Measurements from ENCODE around the gene TLN1.

The TLN1 gene

DNA sequence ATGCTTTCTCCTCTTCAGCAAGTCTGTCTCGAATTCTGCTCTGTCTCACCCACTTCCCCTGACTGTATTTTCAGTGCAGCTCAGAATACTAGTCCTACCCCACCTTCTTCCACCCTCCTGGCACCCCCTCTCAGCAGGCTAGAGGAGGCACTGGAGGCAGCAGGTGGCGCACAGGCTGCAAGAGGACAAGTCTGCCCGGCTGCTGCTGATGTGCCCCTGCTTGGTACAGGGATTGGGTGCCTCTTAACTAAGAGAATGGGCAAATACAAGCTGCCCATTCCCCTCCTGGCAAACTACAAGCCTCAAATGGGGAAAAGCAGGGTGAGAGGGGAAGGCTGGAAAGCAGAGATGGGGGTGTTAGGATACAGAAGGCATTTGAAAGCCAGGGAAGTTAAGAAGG, 5.1 kb downstream of the TLN1 start:
- H3K4me1 ChIP-seq = peaks cover 10% of the 10 kb centered on the region
- H3K27me3 ChIP-seq (ENCODE audit: control insufficient read depth, insufficient read depth, low read length) = no peaks in the 10 kb centered on the region
- no peak overlapping the region for H3K9ac ChIP-seq
- TF ChIP-seq, protein P1, sequence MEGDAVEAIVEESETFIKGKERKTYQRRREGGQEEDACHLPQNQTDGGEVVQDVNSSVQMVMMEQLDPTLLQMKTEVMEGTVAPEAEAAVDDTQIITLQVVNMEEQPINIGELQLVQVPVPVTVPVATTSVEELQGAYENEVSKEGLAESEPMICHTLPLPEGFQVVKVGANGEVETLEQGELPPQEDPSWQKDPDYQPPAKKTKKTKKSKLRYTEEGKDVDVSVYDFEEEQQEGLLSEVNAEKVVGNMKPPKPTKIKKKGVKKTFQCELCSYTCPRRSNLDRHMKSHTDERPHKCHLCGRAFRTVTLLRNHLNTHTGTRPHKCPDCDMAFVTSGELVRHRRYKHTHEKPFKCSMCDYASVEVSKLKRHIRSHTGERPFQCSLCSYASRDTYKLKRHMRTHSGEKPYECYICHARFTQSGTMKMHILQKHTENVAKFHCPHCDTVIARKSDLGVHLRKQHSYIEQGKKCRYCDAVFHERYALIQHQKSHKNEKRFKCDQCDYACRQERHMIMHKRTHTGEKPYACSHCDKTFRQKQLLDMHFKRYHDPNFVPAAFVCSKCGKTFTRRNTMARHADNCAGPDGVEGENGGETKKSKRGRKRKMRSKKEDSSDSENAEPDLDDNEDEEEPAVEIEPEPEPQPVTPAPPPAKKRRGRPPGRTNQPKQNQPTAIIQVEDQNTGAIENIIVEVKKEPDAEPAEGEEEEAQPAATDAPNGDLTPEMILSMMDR (IDR thresholded peaks at IDR 0.05) = no peak
- H3K4me2 ChIP-seq (ENCODE audit: low read length) = no peak overlapping the region
- H3K4me3 ChIP-seq (ENCODE audit: low read depth, low read length) = no peak overlapping the region
- peaks cover 12% of the 10 kb centered on the region for H3K79me2 ChIP-seq
- H3K36me3 ChIP-seq (ENCODE audit: control insufficient read depth, insufficient read depth, low read length) = no peaks in the 10 kb centered on the region
- H2AFZ ChIP-seq = no peak overlapping the region
- no peak overlapping the region for H3K27ac ChIP-seq
- H3K9me3 ChIP-seq (ENCODE audit: control insufficient read depth, low read length) = no peaks in the 10 kb centered on the region

DNA sequence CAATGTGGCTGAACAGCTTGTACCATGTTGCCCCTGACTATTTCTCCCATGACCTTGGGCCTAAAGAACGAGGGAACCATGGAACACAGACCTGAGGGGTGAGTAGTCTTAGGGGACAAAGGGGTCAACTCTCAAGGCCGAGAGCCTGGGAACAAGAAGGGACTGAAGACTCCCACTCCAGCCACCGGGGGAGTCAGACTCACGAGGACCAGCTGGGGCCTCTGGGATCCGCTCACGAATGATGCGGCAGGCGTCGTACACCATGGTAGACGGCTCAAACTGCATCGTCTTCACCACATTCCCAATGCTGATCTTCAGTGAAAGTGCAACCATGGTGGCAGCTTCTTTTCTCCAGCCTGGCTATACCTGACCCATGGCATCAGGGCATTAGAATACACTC, 6.6 kb downstream of the TLN1 start:
- Histone ChIP-seq H2AFZ (no peak overlapping the region), H3K4me3 (ENCODE audit: low read depth, low read length) (no peak overlapping the region), H3K9me3 (ENCODE audit: control insufficient read depth, low read length) (no peaks in the 10 kb centered on the region), H3K79me2 (peaks cover 6% of the 10 kb centered on the region), H3K36me3 (ENCODE audit: control insufficient read depth, insufficient read depth, low read length) (no peaks in the 10 kb centered on the region), H3K4me1 (peaks cover 10% of the 10 kb centered on the region), H3K27ac (no peak overlapping the region), H3K9ac (no peak overlapping the region), H3K27me3 (ENCODE audit: control insufficient read depth, insufficient read depth, low read length) (no peaks in the 10 kb centered on the region), H3K4me2 (ENCODE audit: low read length) (no peak overlapping the region)
- TF ChIP-seq, protein P1 (IDR thresholded peaks at IDR 0.05) = no peak

DNA sequence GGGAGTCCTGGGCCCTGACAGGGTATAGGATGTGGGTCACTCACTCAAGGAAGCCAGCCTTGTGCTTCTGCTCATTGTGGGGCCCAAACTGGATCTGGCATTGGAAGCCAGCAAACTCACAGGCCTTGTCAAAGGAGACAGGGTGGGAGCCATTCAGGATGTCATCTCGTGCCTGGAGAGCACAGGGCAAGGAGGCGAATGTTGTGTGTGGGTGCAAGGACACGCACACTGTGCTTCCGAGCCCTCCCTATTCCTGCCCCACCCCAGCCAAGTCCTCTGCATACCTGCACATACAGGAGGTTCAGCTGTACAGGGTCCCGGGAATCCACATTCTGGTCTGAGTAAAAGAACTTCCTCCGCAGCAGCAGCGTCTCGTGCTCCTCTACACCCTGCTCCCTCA, 8.1 kb downstream of the TLN1 start:
- Histone ChIP-seq H3K27me3 (ENCODE audit: control insufficient read depth, insufficient read depth, low read length) (no peaks in the 10 kb centered on the region), H3K4me3 (ENCODE audit: low read depth, low read length) (no peak overlapping the region), H3K9ac (no peak overlapping the region), H3K79me2 (peaks cover 3% of the 10 kb centered on the region), H3K27ac (no peak overlapping the region), H3K4me1 (peaks cover 10% of the 10 kb centered on the region), H3K36me3 (ENCODE audit: control insufficient read depth, insufficient read depth, low read length) (no peaks in the 10 kb centered on the region), H2AFZ (no peak overlapping the region), H3K9me3 (ENCODE audit: control insufficient read depth, low read length) (no peaks in the 10 kb centered on the region), H3K4me2 (ENCODE audit: low read length) (no peak overlapping the region)
- TF ChIP-seq, protein P1 (IDR thresholded peaks at IDR 0.05) = no peak

DNA sequence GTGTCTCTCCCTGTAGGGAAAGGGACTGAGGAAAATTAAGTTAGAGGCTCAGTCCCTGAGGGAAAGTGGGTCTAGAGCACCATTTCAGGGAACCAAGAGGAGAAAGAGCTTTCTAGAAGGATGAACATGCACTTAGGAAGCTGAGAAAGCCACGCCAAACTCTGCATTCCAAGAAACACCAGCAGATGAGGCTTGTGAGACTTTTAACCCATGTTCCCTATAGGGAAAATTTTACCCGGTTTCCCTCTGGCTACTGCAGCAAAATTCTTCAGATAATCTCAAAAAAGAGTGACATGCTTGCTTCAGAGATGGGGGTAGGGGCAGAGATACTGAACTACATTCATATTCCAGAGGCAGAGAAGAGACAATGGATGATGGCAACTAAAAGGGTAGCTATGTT, 8.6 kb downstream of the TLN1 start:
- Histone ChIP-seq H2AFZ (no peak overlapping the region), H3K4me1 (peaks cover 5% of the 10 kb centered on the region), H3K27ac (no peak overlapping the region), H3K4me2 (ENCODE audit: low read length) (no peak overlapping the region), H3K9ac (no peak overlapping the region), H3K27me3 (ENCODE audit: control insufficient read depth, insufficient read depth, low read length) (no peaks in the 10 kb centered on the region), H3K36me3 (ENCODE audit: control insufficient read depth, insufficient read depth, low read length) (no peaks in the 10 kb centered on the region), H3K79me2 (no peaks in the 10 kb centered on the region), H3K9me3 (ENCODE audit: control insufficient read depth, low read length) (no peaks in the 10 kb centered on the region), H3K4me3 (ENCODE audit: low read depth, low read length) (no peak overlapping the region)
- TF ChIP-seq, protein P1 (IDR thresholded peaks at IDR 0.05) = no peak

DNA sequence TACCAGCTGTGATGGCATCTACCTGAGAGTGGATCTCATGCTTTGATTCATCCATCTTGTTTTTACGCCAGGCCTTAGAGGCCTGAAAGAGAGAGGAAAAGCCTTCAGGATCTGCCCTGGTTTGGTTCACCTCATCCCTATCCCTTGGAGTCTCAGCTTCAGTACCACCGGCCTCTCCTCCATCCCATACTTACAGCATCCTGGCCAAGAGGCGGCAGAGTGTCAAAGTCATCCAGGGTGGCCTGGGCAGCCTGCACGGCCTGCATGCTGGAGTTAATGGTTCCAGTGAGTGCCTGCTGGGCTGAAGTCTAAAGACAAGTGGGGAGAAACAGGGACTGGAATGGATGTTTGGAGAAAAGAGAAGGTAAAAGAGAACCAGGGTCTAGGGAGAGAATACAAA, 12.4 kb downstream of the TLN1 start:
- Histone ChIP-seq H3K4me3 (ENCODE audit: low read depth, low read length) (no peak overlapping the region), H2AFZ (no peak overlapping the region), H3K4me2 (ENCODE audit: low read length) (no peak overlapping the region), H3K27me3 (ENCODE audit: control insufficient read depth, insufficient read depth, low read length) (no peaks in the 10 kb centered on the region), H3K79me2 (no peaks in the 10 kb centered on the region), H3K27ac (no peak overlapping the region), H3K9me3 (ENCODE audit: control insufficient read depth, low read length) (no peaks in the 10 kb centered on the region), H3K36me3 (ENCODE audit: control insufficient read depth, insufficient read depth, low read length) (no peaks in the 10 kb centered on the region), H3K4me1 (no peaks in the 10 kb centered on the region), H3K9ac (no peak overlapping the region)
- TF ChIP-seq, protein P1 (IDR thresholded peaks at IDR 0.05) = no peak
